Activated CD4-positive, alpha-beta memory T cell treated with anti-CD3 and anti-CD28 coated beads for 36 hours (primary cell): Measurements from ENCODE around the gene MRPL32. TPM values are rescaled to one million over a fixed set of nuclear protein-coding genes. Genes with fewer than 3 reads are reported as not detected.

Experiments used
- CTCF ChIA-PET: fragments of 350-600 bp; sonication (Branson Sonifier 250); formaldehyde crosslinking; loops from one replicate; lab custom pipeline; 2021; ENCODE audit warnings: antibody characterized with exemption, inconsistent platforms; lab: Charles Lee
- POLR2A ChIA-PET: fragments of 350-600 bp; sonication (Branson Sonifier 250); formaldehyde crosslinking; loops from one replicate; lab custom pipeline; 2021; ENCODE audit warnings: antibody characterized with exemption; lab: Charles Lee
- DNase-seq: peaks from one replicate; pipeline ENCODE4 v3.0.0-alpha.2; 2020
- H3K27ac Mint-ChIP-seq: one replicate; pipeline ENCODE4 v1.8.0; 2021; ENCODE audit warnings: mixed read lengths
- H3K27me3 Mint-ChIP-seq: one replicate; pipeline ENCODE4 v1.8.0; 2021; ENCODE audit warnings: mixed read lengths
- H3K36me3 Mint-ChIP-seq: one replicate; pipeline ENCODE4 v1.8.0; 2021; ENCODE audit warnings: mixed read lengths
- H3K4me1 Mint-ChIP-seq: one replicate; pipeline ENCODE4 v1.8.0; 2021; ENCODE audit warnings: low read depth, mixed read lengths
- H3K4me3 Mint-ChIP-seq: one replicate; pipeline ENCODE4 v1.8.0; 2021; ENCODE audit warnings: mild to moderate bottlenecking, mixed read lengths
- H3K9me3 Mint-ChIP-seq: one replicate; pipeline ENCODE4 v1.8.0; 2021; ENCODE audit warnings: mixed read lengths
- intact Hi-C: fragments of 100-400 bp; cut with micrococcal nuclease; formaldehyde crosslinking; loops from one replicate; pipeline ENCODE4 v1.15.1; 2023
- total RNA-seq, 2 experiments: library from RNA; stranded (reverse); gene quantifications; one replicate each; pipeline ENCODE4 v1.2.3, GENCODE V29; 2021

The MRPL32 gene
- total RNA-seq, 2 experiments from 2014 or later = 59.3 to 63.6 TPM

GRCh38 chr7:42929449-42929848 lies 2.7 kb upstream of the MRPL32 start:
- Mint-ChIP-seq H3K27me3 (no peaks in the 10 kb centered on the region), H3K9me3 (no peaks in the 10 kb centered on the region), H3K36me3 (peaks cover 49% of the 10 kb centered on the region), H3K4me1 (peaks cover 64% of the 10 kb centered on the region), H3K27ac (peak overlapping the region; percentile 0), H3K4me3 (peak overlapping the region; percentile 21)
- ChIA-PET CTCF (interaction anchor here (0.6 to 2.5 kb wide), 3 partner anchors 12 to 989 kb away, joined by 3 to 10 read pairs (median 5); no protein-coding TSS in a partner anchor), POLR2A (interaction anchor here (1.6 kb wide), 1 partner anchor 16 kb away, joined by 6 read pairs; no protein-coding TSS in a partner anchor)
- intact Hi-C loops = no loop called here
- no peak for DNase-seq

- ChIA-PET POLR2A (interaction anchor here (1.6 to 2.9 kb wide), 3 partner anchors 18 to 652 kb away, joined by 5 to 11 read pairs (median 6); partner anchors contain the start of genes C7orf25 and STK17A), CTCF (interaction anchor here (0.9 to 2.5 kb wide), 5 partner anchors 10 to 509 kb away, joined by 3 to 10 read pairs (median 4); partner anchors contain the start of gene C7orf25)
- Mint-ChIP-seq H3K4me1 (peaks cover 60% of the 10 kb centered on the region), H3K4me3 (peak overlapping the region; percentile 100), H3K9me3 (no peaks in the 10 kb centered on the region), H3K27me3 (no peaks in the 10 kb centered on the region), H3K27ac (peak overlapping the region; percentile 100), H3K36me3 (peaks cover 44% of the 10 kb centered on the region)
- intact Hi-C loops = loop anchor here (5.0 to 10.0 kb wide), 4 partner anchors 146 to 906 kb away; partner anchors contain the start of genes COA1 and STK17A
- DNase-seq = no peak
Observed at GRCh38 chr7:42930889-42931288, 1.3 kb upstream of the MRPL32 start.

- H3K36me3 Mint-ChIP-seq = peaks cover 45% of the 10 kb centered on the region
- peak overlapping the region; percentile 100 for H3K27ac Mint-ChIP-seq
- POLR2A ChIA-PET = interaction anchor here (0.9 to 2.9 kb wide), 7 partner anchors 10 to 652 kb away, joined by 3 to 11 read pairs (median 5); partner anchors contain the start of genes C7orf25 and STK17A
- H3K4me1 Mint-ChIP-seq = peaks cover 62% of the 10 kb centered on the region
- peak overlapping the region; percentile 100 for H3K4me3 Mint-ChIP-seq
- intact Hi-C loops = loop anchor here (5.0 to 10.0 kb wide), 4 partner anchors 146 to 906 kb away; partner anchors contain the start of genes COA1 and STK17A
- DNase-seq = no peak
- H3K9me3 Mint-ChIP-seq = no peaks in the 10 kb centered on the region
- H3K27me3 Mint-ChIP-seq = no peaks in the 10 kb centered on the region
- CTCF ChIA-PET = interaction anchor here (0.7 to 2.4 kb wide), 8 partner anchors 10 to 651 kb away, joined by 3 to 18 read pairs (median 3); partner anchors contain the start of genes C7orf25 and STK17A
Observed at GRCh38 chr7:42931447-42931833, 736 bp upstream of the MRPL32 start.

DNA sequence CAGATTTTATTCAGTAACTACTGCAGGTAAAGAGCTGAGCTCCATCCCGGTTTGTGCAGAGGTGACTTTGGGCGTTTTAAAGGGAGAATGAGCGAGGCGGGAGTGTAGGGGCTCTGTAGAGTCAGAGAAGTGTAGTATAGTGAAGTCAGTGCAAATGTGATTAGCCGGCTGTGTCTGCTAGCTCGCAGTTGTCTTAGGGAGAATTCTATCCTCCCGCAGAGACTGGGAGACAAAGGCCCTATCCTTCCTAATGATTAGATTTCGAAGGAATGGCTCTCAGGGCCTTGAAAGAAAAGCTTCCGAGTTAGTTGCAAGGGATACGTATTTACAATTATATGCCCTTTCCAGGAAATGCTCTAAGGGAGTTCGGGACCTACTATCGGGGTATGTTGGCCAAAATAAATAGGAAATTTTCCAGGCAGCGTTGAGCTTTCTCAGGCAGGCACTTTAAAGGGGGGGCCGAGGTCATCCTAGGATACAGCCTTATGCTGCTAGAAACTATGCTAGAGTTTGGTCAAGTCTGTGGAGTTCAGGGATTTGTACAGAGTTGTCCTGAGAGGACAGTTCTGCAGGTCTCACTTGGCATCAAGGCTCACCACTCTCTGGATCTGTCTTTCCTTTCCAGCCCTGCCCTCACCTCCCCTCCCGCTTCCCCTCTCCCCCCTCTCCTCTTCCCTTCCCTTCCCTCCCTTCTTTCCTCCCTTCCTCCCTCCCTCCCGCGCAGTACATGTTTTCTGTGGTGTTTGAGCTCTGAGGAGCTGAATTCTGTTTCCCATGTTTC lies 825 bp downstream of the MRPL32 start:
- Mint-ChIP-seq H3K9me3 (no peaks in the 10 kb centered on the region), H3K27me3 (no peaks in the 10 kb centered on the region), H3K27ac (peak overlapping the region; percentile 100), H3K4me1 (peaks cover 54% of the 10 kb centered on the region), H3K4me3 (peak overlapping the region; percentile 100), H3K36me3 (peaks cover 43% of the 10 kb centered on the region)
- no peak for DNase-seq
- ChIA-PET POLR2A (interaction anchor here (0.6 to 2.9 kb wide), 6 partner anchors 8 to 20 kb away, joined by 3 to 11 read pairs (median 4); partner anchors contain the start of gene C7orf25), CTCF (interaction anchor here (1.3 to 2.4 kb wide), 4 partner anchors 8 to 906 kb away, joined by 3 to 18 read pairs (median 6); partner anchors contain the start of gene STK17A)
- intact Hi-C loops = loop anchor here (1.0 to 10.0 kb wide), 8 partner anchors 7 to 1052 kb away; partner anchors contain the start of genes C7orf25, COA1 and STK17A

- ChIA-PET CTCF (no interaction called here), POLR2A (no interaction called here)
- intact Hi-C loops = loop anchor here (5.0 to 10.0 kb wide), 4 partner anchors 143 to 903 kb away; partner anchors contain the start of genes COA1 and STK17A
- DNase-seq = no peak
- Mint-ChIP-seq H3K9me3 (no peaks in the 10 kb centered on the region), H3K27me3 (no peaks in the 10 kb centered on the region), H3K36me3 (peaks cover 44% of the 10 kb centered on the region), H3K4me1 (peaks cover 50% of the 10 kb centered on the region), H3K4me3 (peak overlapping the region; percentile 100), H3K27ac (peak overlapping the region; percentile 20)
Observed at GRCh38 chr7:42934291-42934690, 2.1 kb downstream of the MRPL32 start.

- ChIA-PET CTCF (interaction anchor here (0.6 to 1.2 kb wide), 2 partner anchors 326 to 995 kb away, joined by 3 read pairs; no protein-coding TSS in a partner anchor), POLR2A (no interaction called here)
- Mint-ChIP-seq H3K4me1 (peaks cover 54% of the 10 kb centered on the region), H3K27ac (no peak overlapping the region), H3K27me3 (no peaks in the 10 kb centered on the region), H3K36me3 (peaks cover 41% of the 10 kb centered on the region), H3K4me3 (no peak overlapping the region), H3K9me3 (no peaks in the 10 kb centered on the region)
- intact Hi-C loops = loop anchor here (10.0 kb wide), 2 partner anchors 649 to 789 kb away; partner anchors contain the start of genes COA1 and STK17A
- no peak for DNase-seq
Observed at GRCh38 chr7:42935861-42936260, 3.7 kb downstream of the MRPL32 start.

DNA sequence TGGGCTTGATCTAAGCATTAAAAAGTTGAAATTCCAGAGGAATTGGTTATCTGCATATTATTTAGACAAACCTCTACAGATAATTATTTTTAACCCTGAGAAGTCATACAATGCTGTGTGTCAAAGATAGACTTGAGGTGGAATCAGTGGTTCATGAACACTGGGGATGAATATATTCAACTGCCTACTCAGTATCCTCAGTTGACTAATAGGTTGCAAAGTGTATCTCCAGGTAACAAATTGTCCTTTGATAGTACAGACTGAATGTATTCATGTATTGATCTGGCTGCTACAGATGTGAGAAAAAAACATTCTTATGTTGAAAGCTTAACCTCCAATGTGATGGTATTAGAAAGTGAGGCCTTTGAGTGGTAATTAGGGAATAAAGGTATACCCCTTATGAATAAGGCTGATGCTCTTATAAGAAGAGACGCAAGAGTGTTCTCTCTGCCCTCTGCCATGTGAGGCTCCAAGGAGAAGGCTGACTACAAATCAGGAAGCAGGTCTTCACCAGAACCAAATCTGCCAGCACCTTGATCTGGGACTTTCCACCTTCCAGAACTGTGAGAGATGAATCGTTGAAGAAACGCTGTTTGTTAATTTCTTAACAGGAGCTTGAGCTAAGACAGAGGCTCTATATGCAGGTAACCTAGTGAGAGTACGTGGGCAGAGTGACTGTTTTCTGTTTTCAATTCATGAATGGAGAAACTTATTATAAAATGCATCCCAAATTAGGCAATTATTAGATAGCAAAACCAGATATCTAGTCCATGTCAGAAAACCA lies 7.5 kb downstream of the MRPL32 start:
- peak; percentile 26 for DNase-seq
- H3K27ac Mint-ChIP-seq = peak overlapping the region; percentile 81
- no peak overlapping the region for H3K4me3 Mint-ChIP-seq

DNA sequence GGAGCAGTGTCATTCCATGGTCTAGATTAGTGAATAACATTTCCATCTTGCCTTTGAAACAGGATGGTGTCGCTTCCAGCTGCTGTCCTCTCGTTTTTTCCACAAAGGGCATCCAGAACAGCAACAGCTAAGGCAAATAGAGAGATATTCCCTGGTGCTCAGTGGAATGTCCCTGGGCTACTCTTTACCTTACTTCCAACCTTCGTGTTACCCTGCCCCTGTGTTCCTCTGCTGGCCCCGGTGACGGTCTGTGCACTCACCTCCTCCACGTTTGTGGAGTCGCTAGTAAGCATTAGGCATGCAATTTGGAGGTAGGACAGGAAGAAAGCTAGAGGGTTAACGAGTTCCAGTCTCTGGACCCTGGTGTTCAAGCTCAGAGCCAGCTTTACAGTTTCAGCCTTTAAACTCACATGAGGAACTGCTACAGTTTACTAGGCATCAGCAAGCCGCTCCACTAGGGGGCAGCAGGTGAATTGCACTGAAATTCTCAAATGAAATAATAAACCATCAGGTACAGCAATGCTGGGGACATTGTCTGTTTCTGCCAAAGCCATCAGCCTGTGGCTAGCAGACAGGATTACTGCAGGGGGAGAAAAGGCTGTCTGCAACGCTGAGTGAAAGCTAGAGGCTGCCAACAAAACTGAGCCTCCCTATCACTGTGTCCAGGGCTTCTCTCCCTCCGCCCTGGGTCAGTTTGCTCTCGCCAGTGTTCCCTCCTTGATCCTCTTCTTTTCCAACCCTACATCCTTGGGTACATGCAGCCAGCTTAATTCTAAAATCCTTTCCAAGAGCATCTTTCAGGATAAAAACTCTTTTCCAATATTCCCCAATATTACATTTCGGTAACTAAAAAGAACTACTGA lies 9.0 kb downstream of the MRPL32 start:
- DNase-seq = peak; percentile 84
- Mint-ChIP-seq H3K4me1 (peaks cover 39% of the 10 kb centered on the region), H3K27ac (no peak overlapping the region), H3K9me3 (no peaks in the 10 kb centered on the region), H3K4me3 (no peak overlapping the region), H3K27me3 (no peaks in the 10 kb centered on the region), H3K36me3 (peaks cover 14% of the 10 kb centered on the region)
- POLR2A ChIA-PET = interaction anchor here (1.2 kb wide), 1 partner anchor 9 kb away, joined by 4 read pairs; the partner anchor contains the start of genes MRPL32 and PSMA2
- intact Hi-C loops = loop anchor here (1.0 to 2.0 kb wide), 5 partner anchors 9 to 499 kb away; partner anchors contain the start of genes MRPL32 and PSMA2
- CTCF ChIA-PET = interaction anchor here (0.6 to 2.9 kb wide), 25 partner anchors 9 to 895 kb away, joined by 3 to 25 read pairs (median 4); partner anchors contain the start of genes MRPL32 and PSMA2

More for the DNA sequence above, 7.5 kb downstream of the MRPL32 start:
- Mint-ChIP-seq H3K9me3 (no peaks in the 10 kb centered on the region), H3K36me3 (peaks cover 24% of the 10 kb centered on the region), H3K27me3 (no peaks in the 10 kb centered on the region), H3K4me1 (peaks cover 42% of the 10 kb centered on the region)
- ChIA-PET CTCF (interaction anchor here (1.5 to 2.9 kb wide), 3 partner anchors 13 to 322 kb away, joined by 3 to 25 read pairs (median 8); no protein-coding TSS in a partner anchor), POLR2A (no interaction called here)
- intact Hi-C loops = loop anchor here (1.0 to 10.0 kb wide), 4 partner anchors 7 to 785 kb away; partner anchors contain the start of genes COA1, MRPL32, PSMA2 and STK17A

DNA sequence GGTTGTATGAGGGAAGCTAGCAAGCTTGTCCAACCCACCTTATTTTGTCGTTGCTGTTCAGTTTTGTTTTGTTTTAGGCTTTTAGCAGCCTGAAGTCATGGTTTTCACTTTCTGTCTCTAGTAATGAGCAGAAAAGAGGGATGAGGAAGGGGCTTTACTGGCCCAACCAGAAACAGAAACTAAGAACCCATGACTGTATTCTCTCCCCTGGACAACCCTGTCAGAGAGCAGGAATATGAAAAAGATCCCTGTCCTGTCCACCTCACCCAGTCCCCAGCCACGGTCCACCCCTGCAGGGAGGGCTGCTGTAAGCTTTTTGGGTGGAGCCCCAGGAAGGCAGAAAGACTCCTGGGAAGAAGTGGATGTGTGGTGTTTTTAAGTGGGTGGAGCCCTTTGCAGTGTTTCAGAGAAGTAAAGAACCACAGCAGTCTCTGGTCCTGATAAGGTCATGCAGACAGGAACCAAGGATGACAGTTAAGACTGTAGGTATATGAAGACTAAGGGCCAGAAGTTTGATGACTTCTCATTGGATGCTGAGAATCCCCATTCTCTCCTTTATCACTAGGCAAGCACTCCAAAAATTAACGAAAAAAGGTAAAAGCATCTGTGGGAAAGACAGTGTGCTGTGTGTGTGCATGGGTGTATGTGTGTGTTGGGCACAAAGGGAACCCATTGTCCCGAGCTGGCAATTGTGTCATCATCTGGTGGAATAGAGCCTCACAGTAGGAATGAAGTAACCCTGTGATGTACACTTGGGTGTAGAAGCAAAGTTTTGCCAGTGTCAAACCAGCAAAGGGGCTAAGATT lies 13.8 kb downstream of the MRPL32 start:
- intact Hi-C loops = no loop called here
- POLR2A ChIA-PET = no interaction called here
- no peaks in the 10 kb centered on the region for H3K27me3 Mint-ChIP-seq
- no peaks in the 10 kb centered on the region for H3K9me3 Mint-ChIP-seq
- peak overlapping the region; percentile 3 for H3K27ac Mint-ChIP-seq
- no peaks in the 10 kb centered on the region for H3K36me3 Mint-ChIP-seq
- H3K4me3 Mint-ChIP-seq = peak overlapping the region; percentile 13
- peaks cover 12% of the 10 kb centered on the region for H3K4me1 Mint-ChIP-seq
- CTCF ChIA-PET = interaction anchor here (1.7 kb wide), 1 partner anchor 494 kb away, joined by 6 read pairs; no protein-coding TSS in a partner anchor
- peak; percentile 33 for DNase-seq

DNA sequence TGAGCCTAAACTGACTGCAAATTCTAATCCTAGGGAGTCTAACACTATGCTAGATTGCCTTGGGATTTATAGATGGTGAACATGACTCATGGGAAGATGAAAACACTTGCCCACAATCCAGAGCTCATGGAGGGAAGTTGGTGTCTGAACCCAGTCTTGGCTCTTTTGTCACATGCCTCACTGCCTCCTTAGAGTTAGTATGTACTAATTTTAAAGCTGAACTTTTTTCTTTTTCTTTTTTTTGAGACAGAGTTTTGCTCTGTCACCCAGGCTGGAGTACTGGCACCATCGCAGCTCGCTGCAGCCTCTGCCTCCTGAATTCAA lies 14.4 kb downstream of the MRPL32 start:
- intact Hi-C loops = no loop called here
- ChIA-PET CTCF (interaction anchor here (1.7 kb wide), 1 partner anchor 493 kb away, joined by 6 read pairs; no protein-coding TSS in a partner anchor), POLR2A (no interaction called here)
- Mint-ChIP-seq H3K27ac (no peak overlapping the region), H3K9me3 (no peaks in the 10 kb centered on the region), H3K36me3 (no peaks in the 10 kb centered on the region), H3K27me3 (no peaks in the 10 kb centered on the region), H3K4me1 (peaks cover 10% of the 10 kb centered on the region), H3K4me3 (no peak overlapping the region)
- no peak for DNase-seq
